Natural killer cell (primary cell): ENCODE measurements around the gene SORCS2. TPM values are rescaled to one million over a fixed set of nuclear protein-coding genes. Genes with fewer than 3 reads are reported as not detected.

ENCODE experiments used
- ATAC-seq, 3 donors: fragments of 150-1000 bp in 2 of 3; fragments of 200-7000 bp in 1 of 3; cut with Tn5 transposase; 1 replicate in 1 of 3; 2 replicates in 2 of 3; pipeline ENCODE4 v1.10.0; 2021; ENCODE audit warnings: mild to moderate bottlenecking in 2 of 3, moderate library complexity in 2 of 3
- DNase-seq, 2 donors: peaks; one replicate each; pipeline versions ENCODE4 v3.0.0 to v3.0.0-alpha.2; 2013 to 2021; ENCODE audit warnings: mixed read lengths in 1 of 2
- H3K27ac ChIP-seq: one replicate; pipeline ENCODE4 v1.5.1; 2013; ENCODE audit warnings: mild to moderate bottlenecking, low read length
- H3K27me3 ChIP-seq: one replicate; pipeline ENCODE4 v1.6.1; 2013; ENCODE audit warnings: low read length; ENCODE audit not compliant: control insufficient read depth, insufficient read depth
- H3K36me3 ChIP-seq: one replicate; pipeline ENCODE4 v1.6.1; 2013; ENCODE audit warnings: low read length; ENCODE audit not compliant: control insufficient read depth, insufficient read depth
- H3K4me1 ChIP-seq: one replicate; pipeline ENCODE4 v1.6.1; 2013; ENCODE audit warnings: low read length; ENCODE audit not compliant: control insufficient read depth, insufficient read depth
- H3K4me3 ChIP-seq: one replicate; pipeline ENCODE4 v1.5.1; 2013; ENCODE audit warnings: low read length
- H3K9me3 ChIP-seq: one replicate; pipeline ENCODE4 v1.6.1; 2013; ENCODE audit warnings: low read length; ENCODE audit not compliant: control insufficient read depth, insufficient read depth
- H3K27ac Mint-ChIP-seq, 2 donors: one replicate each; pipeline ENCODE4 v1.8.0; 2022; ENCODE audit warnings: mild to moderate bottlenecking in 2 of 2, mixed read lengths in 2 of 2, moderate library complexity in 1 of 2
- H3K27me3 Mint-ChIP-seq, 2 donors: one replicate each; pipeline ENCODE4 v1.8.0; 2022; ENCODE audit warnings: low read depth in 2 of 2, mixed read lengths in 2 of 2
- H3K36me3 Mint-ChIP-seq: one replicate; pipeline ENCODE4 v1.8.0; 2022; ENCODE audit warnings: mixed read lengths
- H3K4me1 Mint-ChIP-seq, 2 donors: one replicate each; pipeline ENCODE4 v1.8.0; 2022; ENCODE audit warnings: mixed read lengths in 2 of 2
- H3K4me3 Mint-ChIP-seq: one replicate; pipeline ENCODE4 v1.8.0; 2022; ENCODE audit warnings: mild to moderate bottlenecking, moderate library complexity, mixed read lengths
- H3K9me3 Mint-ChIP-seq, 2 donors: one replicate each; pipeline ENCODE4 v1.8.0; 2022; ENCODE audit warnings: mixed read lengths in 2 of 2
- CTCF ChIP-seq: fragments of 200-600 bp; IDR thresholded peaks from one replicate; pipeline ENCODE4 v1.8.0; 2022; ENCODE audit warnings: antibody characterized with exemption
- WGBS: methylation state at CpG from one replicate; pipeline ENCODE4 v1.1.7; 2013; ENCODE audit warnings: missing lambda C conversion rate; ENCODE audit not compliant: insufficient coverage; 5-methylcytosine and 5-hydroxymethylcytosine counted together
- intact Hi-C: fragments of 100-400 bp; cut with micrococcal nuclease; formaldehyde crosslinking; loops from one replicate; pipeline ENCODE4 v1.14.2; 2022
- total RNA-seq, 4 donors: library from RNA; stranded (reverse); fragments of 120-200 nt in 1 of 4; gene quantifications; one replicate each; pipeline versions ENCODE4 v1.2.3 to v1.2.4, GENCODE V29; 2013 to 2022

Gene SORCS2
- total RNA-seq, 3 donors from 2014 or later (not counting 1 experiment from before 2014, with no cell fraction given) = 1.2 to 2.5 (median 1.4) TPM

DNA sequence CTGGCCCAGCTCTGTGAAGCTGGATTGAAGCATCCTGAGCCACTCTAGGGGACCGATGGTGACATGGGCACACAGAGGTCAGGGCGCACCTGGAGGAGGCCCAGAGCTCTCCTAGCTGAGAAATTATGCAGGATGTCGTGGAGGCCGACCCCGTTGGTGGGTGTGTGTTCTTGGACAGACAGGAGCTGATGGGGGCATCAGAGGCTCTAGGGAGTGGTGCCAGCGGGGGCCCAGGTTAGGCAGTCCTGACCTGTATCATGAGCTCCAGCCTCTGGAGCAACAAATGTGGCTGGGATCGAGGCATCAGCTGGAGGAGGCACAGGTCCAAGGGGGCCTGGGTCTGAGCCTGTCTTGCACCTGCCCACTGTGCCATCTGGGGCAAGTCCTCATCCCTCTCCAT lies 367.0 kb downstream of the SORCS2 start:
- H3K4me3 ChIP-seq = no peak overlapping the region
- WGBS = 87% methylated on average over 7 of the region's 7 CpGs
- peaks cover 4 to 8% of the 10 kb centered on the region in 2 donors for H3K9me3 Mint-ChIP-seq
- intact Hi-C loops = no loop called here
- H3K4me1 Mint-ChIP-seq = no peaks in the 10 kb centered on the region
- no peaks in the 10 kb centered on the region for H3K9me3 ChIP-seq
- ATAC-seq = no peak
- H3K36me3 ChIP-seq = no peaks in the 10 kb centered on the region
- H3K27me3 Mint-ChIP-seq = peaks cover 5% of the 10 kb centered on the region in 2 donors
- no peak for DNase-seq
- H3K36me3 Mint-ChIP-seq = peaks cover 4% of the 10 kb centered on the region
- H3K27ac ChIP-seq = no peak overlapping the region
- no peak overlapping the region for H3K27ac Mint-ChIP-seq
- no peak overlapping the region for H3K4me3 Mint-ChIP-seq
- TF ChIP-seq CTCF = no peak
- no peaks in the 10 kb centered on the region for H3K27me3 ChIP-seq
- no peaks in the 10 kb centered on the region for H3K4me1 ChIP-seq

GRCh38 chr4:7559741-7560395 lies 367.5 kb downstream of the SORCS2 start:
- Histone ChIP-seq H3K9me3 (no peaks in the 10 kb centered on the region), H3K27ac (no peak overlapping the region), H3K4me1 (no peaks in the 10 kb centered on the region), H3K27me3 (no peaks in the 10 kb centered on the region), H3K36me3 (no peaks in the 10 kb centered on the region), H3K4me3 (no peak overlapping the region)
- intact Hi-C loops = no loop called here
- WGBS = 87% methylated on average over 16 of the region's 16 CpGs
- Mint-ChIP-seq H3K27ac (no peak overlapping the region), H3K36me3 (no peaks in the 10 kb centered on the region), H3K4me3 (no peak overlapping the region), H3K4me1 (no peaks in the 10 kb centered on the region), H3K9me3 (peaks cover 4 to 8% of the 10 kb centered on the region in 2 donors), H3K27me3 (peaks cover 0 to 5% of the 10 kb centered on the region in 2 donors)
- no peak for TF ChIP-seq CTCF
- ATAC-seq (no peak), DNase-seq (no peak)

GRCh38 chr4:7561557-7561956 lies 369.2 kb downstream of the SORCS2 start:
- H3K4me1 Mint-ChIP-seq = no peaks in the 10 kb centered on the region
- intact Hi-C loops = no loop called here
- H3K36me3 Mint-ChIP-seq = no peaks in the 10 kb centered on the region
- H3K27ac Mint-ChIP-seq = no peak overlapping the region
- H3K9me3 ChIP-seq = no peaks in the 10 kb centered on the region
- no peak overlapping the region for H3K27ac ChIP-seq
- no peaks in the 10 kb centered on the region for H3K27me3 Mint-ChIP-seq
- peaks cover 2 to 5% of the 10 kb centered on the region in 2 donors for H3K9me3 Mint-ChIP-seq
- DNase-seq (no peak), ATAC-seq (no peak)
- H3K27me3 ChIP-seq = no peaks in the 10 kb centered on the region
- no peak overlapping the region for H3K4me3 ChIP-seq
- H3K36me3 ChIP-seq = no peaks in the 10 kb centered on the region
- WGBS = 82% methylated on average over 2 of the region's 2 CpGs
- no peaks in the 10 kb centered on the region for H3K4me1 ChIP-seq
- H3K4me3 Mint-ChIP-seq = no peak overlapping the region
- no peak for TF ChIP-seq CTCF

DNA sequence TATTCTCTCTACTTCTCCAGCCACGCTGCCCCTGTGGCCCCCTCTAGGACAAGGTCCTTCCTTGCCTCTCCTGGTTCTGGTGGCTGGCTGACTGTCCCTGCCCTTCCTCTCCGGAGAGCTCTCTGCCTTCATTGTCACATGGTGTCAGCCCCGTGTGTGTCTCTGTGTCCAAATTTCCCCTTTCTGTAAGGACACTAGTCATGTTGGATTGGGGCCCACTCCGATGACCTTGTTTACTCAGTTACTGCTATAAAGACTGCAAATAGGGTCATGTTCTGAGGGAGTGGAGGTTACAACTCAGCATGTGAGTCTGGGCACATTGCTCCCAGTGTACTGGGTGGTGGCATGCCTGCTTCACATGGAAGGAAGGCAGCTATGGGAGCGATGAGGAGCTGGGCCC lies 371.9 kb downstream of the SORCS2 start:
- Histone ChIP-seq H3K9me3 (no peaks in the 10 kb centered on the region), H3K36me3 (no peaks in the 10 kb centered on the region), H3K4me1 (no peaks in the 10 kb centered on the region), H3K4me3 (no peak overlapping the region), H3K27ac (no peak overlapping the region), H3K27me3 (no peaks in the 10 kb centered on the region)
- intact Hi-C loops = no loop called here
- no peak overlapping the region for H3K4me3 Mint-ChIP-seq
- WGBS = 81% methylated on average over 5 of the region's 5 CpGs
- H3K27ac Mint-ChIP-seq = no peak overlapping the region
- H3K36me3 Mint-ChIP-seq = no peaks in the 10 kb centered on the region
- TF ChIP-seq CTCF = no peak
- no peaks in the 10 kb centered on the region for H3K27me3 Mint-ChIP-seq
- H3K4me1 Mint-ChIP-seq = no peaks in the 10 kb centered on the region
- DNase-seq (no peak), ATAC-seq (no peak)
- no peaks in the 10 kb centered on the region for H3K9me3 Mint-ChIP-seq
